ENCODE data around the gene SMARCC2.

- no peak for TF ChIP-seq POLR2A (IDR thresholded peaks at IDR 0.05)
- TF ChIP-seq CTCF (IDR thresholded peaks at IDR 0.05), result no peak
These were observed 10.9 kb downstream of the SMARCC2 start for GRCh38 chr12:56178347-56178746.

All from prostate gland (tissue), 2 donors.